ENCODE measurements around the gene ATP5F1C.

ATP5F1C gene

GRCh38 chr10:7836571-7836970 lies 48.6 kb downstream of the ATP5F1C start:
- CTCF ChIA-PET, result no interaction called here
- no peak for DNase-seq (ENCODE audit: extremely low spot score)
- TF ChIP-seq ZNF384 (IDR thresholded peaks at IDR 0.05) (no peak), CTBP1 (IDR thresholded peaks at IDR 0.05; ENCODE audit: borderline replicate concordance) (no peak), FOXA1 (IDR thresholded peaks at IDR 0.05) (no peak), ELF4 (IDR thresholded peaks at IDR 0.05) (no peak), SP1 (IDR thresholded peaks at IDR 0.05) (no peak), BHLHE40 (IDR thresholded peaks at IDR 0.05; ENCODE audit: borderline replicate concordance) (no peak), HDGF (IDR thresholded peaks at IDR 0.05; ENCODE audit: borderline replicate concordance) (no peak), PKNOX1 (IDR thresholded peaks at IDR 0.05) (no peak), L3MBTL2 (conservative IDR thresholded peaks at IDR 0.05) (no peak)
- POLR2A ChIA-PET, result no interaction called here

- DNase-seq (ENCODE audit: extremely low spot score), result no peak
- CTCF ChIA-PET, result no interaction called here
- TF ChIP-seq SP1 (IDR thresholded peaks at IDR 0.05), result no peak
- no peak for TF ChIP-seq BHLHE40 (IDR thresholded peaks at IDR 0.05; ENCODE audit: borderline replicate concordance)
- no peak for TF ChIP-seq ELF4 (IDR thresholded peaks at IDR 0.05)
- no peak for TF ChIP-seq FOXA1 (IDR thresholded peaks at IDR 0.05)
- no peak for TF ChIP-seq PKNOX1 (IDR thresholded peaks at IDR 0.05)
- no peak for TF ChIP-seq SUZ12 (IDR thresholded peaks at IDR 0.05)
- no peak for TF ChIP-seq HDGF (IDR thresholded peaks at IDR 0.05; ENCODE audit: borderline replicate concordance)
- TF ChIP-seq ZNF384 (IDR thresholded peaks at IDR 0.05), result no peak
- TF ChIP-seq ARNT (IDR thresholded peaks at IDR 0.05), result no peak
- POLR2A ChIA-PET, result no interaction called here
These were observed 58.6 kb downstream of the ATP5F1C start for GRCh38 chr10:7846591-7846990.

- no peak for TF ChIP-seq TARDBP (IDR thresholded peaks at IDR 0.05)
- peak; percentile 70 for TF ChIP-seq PKNOX1 (IDR thresholded peaks at IDR 0.05)
- CTCF ChIA-PET, result no interaction called here
- POLR2A ChIA-PET, result interaction anchor here (1.3 kb wide), 1 partner anchor 35 kb away, joined by 3 read pairs; the partner anchor contains the start of gene TAF3
- no peak for DNase-seq (ENCODE audit: extremely low spot score)
These were observed 65.4 kb downstream of the ATP5F1C start for GRCh38 chr10:7853226-7853842.

- TF ChIP-seq L3MBTL2 (conservative IDR thresholded peaks at IDR 0.05), result no peak
- ChIA-PET CTCF (no interaction called here), POLR2A (interaction anchor here (1.6 kb wide), 1 partner anchor 66 kb away, joined by 3 read pairs; the partner anchor contains the start of genes ATP5F1C and KIN)
- DNase-seq (ENCODE audit: extremely low spot score), result no peak
These were observed 65.9 kb downstream of the ATP5F1C start for GRCh38 chr10:7853890-7854289.

- CTCF ChIA-PET, result no interaction called here
- no peak for TF ChIP-seq HDGF (IDR thresholded peaks at IDR 0.05; ENCODE audit: borderline replicate concordance)
- TF ChIP-seq ZNF384 (IDR thresholded peaks at IDR 0.05), result no peak
- TF ChIP-seq ARNT (IDR thresholded peaks at IDR 0.05), result no peak
- TF ChIP-seq LEF1 (IDR thresholded peaks at IDR 0.05; ENCODE audit: borderline replicate concordance), result no peak
- TF ChIP-seq NFRKB (IDR thresholded peaks at IDR 0.05), result no peak
- no peak for TF ChIP-seq SUZ12 (IDR thresholded peaks at IDR 0.05)
- TF ChIP-seq SP1 (IDR thresholded peaks at IDR 0.05), result no peak
- no peak for TF ChIP-seq PKNOX1 (IDR thresholded peaks at IDR 0.05)
- TF ChIP-seq FOXK2 (IDR thresholded peaks at IDR 0.05), result no peak
- TF ChIP-seq BHLHE40 (IDR thresholded peaks at IDR 0.05; ENCODE audit: borderline replicate concordance), result no peak
- no peak for TF ChIP-seq FOXA1 (IDR thresholded peaks at IDR 0.05)
- TF ChIP-seq L3MBTL2 (conservative IDR thresholded peaks at IDR 0.05), result no peak
- TF ChIP-seq CTBP1 (IDR thresholded peaks at IDR 0.05; ENCODE audit: borderline replicate concordance), result no peak
- POLR2A ChIA-PET, result interaction anchor here (0.9 to 1.6 kb wide), 2 partner anchors 37 to 67 kb away, joined by 3 to 4 read pairs; partner anchors contain the start of genes ATP5F1C, KIN and TAF3
- DNase-seq (ENCODE audit: extremely low spot score), result no peak
These were observed 67.2 kb downstream of the ATP5F1C start for GRCh38 chr10:7855205-7855604.

GRCh38 chr10:7856678-7857077 lies 68.7 kb downstream of the ATP5F1C start:
- CTCF ChIA-PET, result no interaction called here
- TF ChIP-seq LEF1 (IDR thresholded peaks at IDR 0.05; ENCODE audit: borderline replicate concordance) (no peak), BHLHE40 (IDR thresholded peaks at IDR 0.05; ENCODE audit: borderline replicate concordance) (no peak), SUZ12 (IDR thresholded peaks at IDR 0.05) (no peak), TARDBP (IDR thresholded peaks at IDR 0.05) (no peak), SP1 (IDR thresholded peaks at IDR 0.05) (no peak), FOXK2 (IDR thresholded peaks at IDR 0.05) (no peak), PKNOX1 (IDR thresholded peaks at IDR 0.05) (no peak), FOXM1 (IDR thresholded peaks at IDR 0.05; ENCODE audit: borderline replicate concordance) (no peak), CTBP1 (IDR thresholded peaks at IDR 0.05; ENCODE audit: borderline replicate concordance) (no peak), FOXA1 (IDR thresholded peaks at IDR 0.05) (no peak), ZNF384 (IDR thresholded peaks at IDR 0.05) (no peak), ELF4 (IDR thresholded peaks at IDR 0.05) (no peak)
- POLR2A ChIA-PET, result no interaction called here
- DNase-seq (ENCODE audit: extremely low spot score), result no peak
